ENCODE measurements around the gene SCGB3A1. TPM values are rescaled to one million over a fixed set of nuclear protein-coding genes. Genes with fewer than 3 reads are reported as not detected.

The SCGB3A1 gene
- total and polyA plus RNA-seq, 2 donors (not counting 1 experiment from before 2014, with no cell fraction given), result not detected

GRCh38 chr5:180598316-180598701, 7.0 kb upstream of the SCGB3A1 start:
- no peaks in the 10 kb centered on the region for H3K4me1 ChIP-seq (ENCODE audit: control insufficient read depth in 2 of 2, insufficient read depth in 2 of 2, low read length in 2 of 2)

GRCh38 chr5:180596668-180597231, 5.5 kb upstream of the SCGB3A1 start:
- no peak overlapping the region for H3K4me3 ChIP-seq (ENCODE audit: control extremely low read depth in 1 of 5, extremely low read depth in 1 of 5, insufficient read depth in 1 of 5, low read depth in 2 of 5, low read length in 4 of 5)
- H4K20me1 ChIP-seq (ENCODE audit: control insufficient read depth, insufficient read depth, low read length, poor library complexity, severe bottlenecking), result no peaks in the 10 kb centered on the region
- no peak overlapping the region for H3K9ac ChIP-seq (ENCODE audit: low read length)
- no peak overlapping the region for H3K27ac ChIP-seq (ENCODE audit: low read length in 2 of 2)
- no peaks in the 10 kb centered on the region for H3K4me1 Mint-ChIP-seq
- no peak overlapping the region for H3K4me2 ChIP-seq (replicated peaks; ENCODE audit: low read depth, low read length, poor library complexity, severe bottlenecking)
- ChIA-PET CTCF (no interaction called here), POLR2A (no interaction called here)
- H3K9me3 ChIP-seq (ENCODE audit: control extremely low read depth in 1 of 3, control insufficient read depth in 2 of 3, insufficient read depth in 1 of 3, low read length in 2 of 3), result peaks cover 0 to 5% (median 0%) of the 10 kb centered on the region in 3 donors
- H3K9me3 Mint-ChIP-seq (ENCODE audit: insufficient read depth), result no peaks in the 10 kb centered on the region
- no peak overlapping the region for H3K27ac Mint-ChIP-seq
- H3K4me3 Mint-ChIP-seq, result no peak overlapping the region
- H3K27me3 ChIP-seq (replicated peaks in 1 of 4; ENCODE audit: control extremely low read depth in 1 of 4, control insufficient read depth in 3 of 4, insufficient read depth in 4 of 4, low read length in 3 of 4), result peaks cover 0 to 5% (median 0%) of the 10 kb centered on the region in 4 experiments
- ATAC-seq (ENCODE audit: low read depth) (no peak), DNase-seq (no peak)
- intact Hi-C loops (cut with micrococcal nuclease), result no loop called here
- TF ChIP-seq CTCF (IDR thresholded peaks at IDR 0.05) (no peak), EZH2 (IDR thresholded peaks at IDR 0.05; ENCODE audit: borderline replicate concordance, insufficient read depth, low read depth, low read length, poor library complexity, severe bottlenecking) (no peak)
- no peaks in the 10 kb centered on the region for H3K36me3 ChIP-seq (replicated peaks in 1 of 2; ENCODE audit: control extremely low read depth in 1 of 2, control insufficient read depth in 1 of 2, extremely low read depth in 1 of 2, insufficient read depth in 2 of 2, low read length in 1 of 2)
- H2AFZ ChIP-seq (ENCODE audit: insufficient read depth, low read depth, low read length, poor library complexity, severe bottlenecking), result no peak overlapping the region
- no peaks in the 10 kb centered on the region for H3K4me1 ChIP-seq (ENCODE audit: control insufficient read depth in 2 of 2, insufficient read depth in 2 of 2, low read length in 2 of 2)
- peaks cover 16% of the 10 kb centered on the region for H3K27me3 Mint-ChIP-seq
- no peaks in the 10 kb centered on the region for H3K79me2 ChIP-seq (ENCODE audit: control insufficient read depth, insufficient read depth, low read length)
- 70% methylated on average over 21 of the region's 24 CpGs for WGBS (ENCODE audit: insufficient coverage)

More at GRCh38 chr5:180598316-180598701, 7.0 kb upstream of the SCGB3A1 start:
- intact Hi-C loops (cut with micrococcal nuclease), result no loop called here
- peaks cover 5% of the 10 kb centered on the region for H3K27me3 Mint-ChIP-seq
- Histone ChIP-seq H3K27ac (ENCODE audit: low read length in 2 of 2) (no peak overlapping the region), H3K36me3 (replicated peaks in 1 of 2; ENCODE audit: control extremely low read depth in 1 of 2, control insufficient read depth in 1 of 2, extremely low read depth in 1 of 2, insufficient read depth in 2 of 2, low read length in 1 of 2) (no peaks in the 10 kb centered on the region), H3K9ac (ENCODE audit: low read length) (no peak overlapping the region), H3K79me2 (ENCODE audit: control insufficient read depth, insufficient read depth, low read length) (no peaks in the 10 kb centered on the region), H3K9me3 (ENCODE audit: control extremely low read depth in 1 of 3, control insufficient read depth in 2 of 3, insufficient read depth in 1 of 3, low read length in 2 of 3) (peaks cover 0 to 5% (median 0%) of the 10 kb centered on the region in 3 donors), H4K20me1 (ENCODE audit: control insufficient read depth, insufficient read depth, low read length, poor library complexity, severe bottlenecking) (no peaks in the 10 kb centered on the region), H3K4me3 (ENCODE audit: control extremely low read depth in 1 of 5, extremely low read depth in 1 of 5, insufficient read depth in 1 of 5, low read depth in 2 of 5, low read length in 4 of 5) (no peak overlapping the region), H3K27me3 (replicated peaks in 1 of 4; ENCODE audit: control extremely low read depth in 1 of 4, control insufficient read depth in 3 of 4, insufficient read depth in 4 of 4, low read length in 3 of 4) (no peaks in the 10 kb centered on the region), H2AFZ (ENCODE audit: insufficient read depth, low read depth, low read length, poor library complexity, severe bottlenecking) (no peak overlapping the region), H3K4me2 (replicated peaks; ENCODE audit: low read depth, low read length, poor library complexity, severe bottlenecking) (no peak overlapping the region)
- no peak overlapping the region for H3K4me3 Mint-ChIP-seq
- ChIA-PET CTCF (no interaction called here), POLR2A (no interaction called here)
- no peaks in the 10 kb centered on the region for H3K4me1 Mint-ChIP-seq
- ATAC-seq (ENCODE audit: low read depth), result no peak
- H3K27ac Mint-ChIP-seq, result no peak overlapping the region
- 90% methylated on average over 7 of the region's 9 CpGs for WGBS (ENCODE audit: insufficient coverage)
- H3K9me3 Mint-ChIP-seq (ENCODE audit: insufficient read depth), result no peaks in the 10 kb centered on the region
- TF ChIP-seq CTCF (IDR thresholded peaks at IDR 0.05) (no peak), EZH2 (IDR thresholded peaks at IDR 0.05; ENCODE audit: borderline replicate concordance, insufficient read depth, low read depth, low read length, poor library complexity, severe bottlenecking) (no peak)
- no peak for DNase-seq

Measured in B cell (primary cell).